ENCODE measurements around the gene S100A3. TPM values are rescaled to one million over a fixed set of nuclear protein-coding genes. Genes with fewer than 3 reads are reported as not detected.

S100A3 gene
- total RNA-seq, 4 donors from 2014 or later: 1.7 to 3.2 (median 2.7) TPM; not detected in 1

DNA sequence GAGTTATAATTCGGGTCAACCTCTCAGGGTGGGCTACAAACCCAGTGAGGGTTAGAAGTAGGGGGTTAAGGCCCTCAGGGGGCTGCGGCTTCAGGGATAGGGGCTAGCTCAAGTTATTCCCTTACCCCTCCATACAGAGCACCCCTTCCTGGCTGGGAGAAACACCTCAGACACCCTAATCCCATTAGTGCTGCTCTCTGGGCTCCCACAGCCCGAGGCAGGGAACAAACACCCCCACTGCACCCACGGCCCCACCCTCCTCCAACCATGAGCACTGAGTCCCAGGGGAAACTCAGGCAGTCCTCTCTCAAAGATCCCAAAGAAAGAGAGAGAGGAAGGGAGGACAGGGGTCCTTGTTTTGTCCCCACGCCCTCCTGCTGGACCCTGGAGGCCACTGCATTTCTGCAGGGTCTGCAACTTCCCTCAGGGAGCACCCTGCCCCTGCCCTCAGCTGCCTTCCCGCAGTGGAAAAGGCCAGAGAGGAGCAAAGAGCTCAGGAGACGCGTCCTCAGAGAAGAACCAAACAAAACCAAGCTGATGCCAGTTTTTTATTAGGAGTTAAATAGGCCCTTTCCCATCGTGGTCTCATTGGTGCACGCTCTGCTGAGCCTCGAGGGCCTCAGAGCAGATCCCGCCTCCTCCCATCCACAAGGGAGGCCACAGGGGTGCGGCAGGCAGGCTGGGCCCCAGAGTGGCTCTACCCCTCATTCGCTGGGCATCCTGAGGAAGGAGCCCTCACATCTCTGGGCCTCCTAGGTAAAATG, 2.1 kb downstream of the S100A3 start:
- no peak for TF ChIP-seq CTCF (IDR thresholded peaks at IDR 0.05)
- ATAC-seq (ENCODE audit: low FRiP score): no peak
- DNase-seq (ENCODE audit: low spot score): no peak

DNA sequence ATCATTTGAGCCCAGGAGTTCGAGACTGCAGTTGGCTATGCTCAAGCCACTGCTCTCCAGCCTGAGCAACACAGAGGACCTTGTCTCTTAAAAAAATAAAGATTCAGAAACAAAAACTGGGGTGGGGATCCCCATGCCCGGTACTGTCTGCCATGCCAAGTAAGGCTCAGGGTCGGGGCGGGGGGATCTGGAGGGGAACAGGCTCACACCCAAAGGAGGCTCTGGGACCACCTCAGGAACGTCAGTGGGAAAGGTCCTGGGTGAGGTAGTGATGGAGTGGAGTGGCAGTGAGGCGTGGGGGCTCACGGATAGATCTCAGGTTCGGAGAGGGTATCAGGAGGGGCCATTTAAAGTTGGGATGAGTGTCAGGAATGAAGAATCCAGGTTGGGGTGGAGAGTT, 2.7 kb downstream of the S100A3 start:
- ATAC-seq (ENCODE audit: low FRiP score) (no peak), DNase-seq (ENCODE audit: low spot score) (no peak)
- TF ChIP-seq CTCF (IDR thresholded peaks at IDR 0.05): no peak

GRCh38 chr1:153545067-153546055, 3.7 kb downstream of the S100A3 start, which contains the start of gene S100A4:
Gene S100A4 (minus strand): TSS chr1:153545806. CDS start chr1:153544794, 1,012 bp downstream.
- no peak for TF ChIP-seq CTCF (IDR thresholded peaks at IDR 0.05)
- peak; percentile 84 for ATAC-seq (ENCODE audit: low FRiP score)
- peak; percentile 84 for DNase-seq (ENCODE audit: low spot score)

DNA sequence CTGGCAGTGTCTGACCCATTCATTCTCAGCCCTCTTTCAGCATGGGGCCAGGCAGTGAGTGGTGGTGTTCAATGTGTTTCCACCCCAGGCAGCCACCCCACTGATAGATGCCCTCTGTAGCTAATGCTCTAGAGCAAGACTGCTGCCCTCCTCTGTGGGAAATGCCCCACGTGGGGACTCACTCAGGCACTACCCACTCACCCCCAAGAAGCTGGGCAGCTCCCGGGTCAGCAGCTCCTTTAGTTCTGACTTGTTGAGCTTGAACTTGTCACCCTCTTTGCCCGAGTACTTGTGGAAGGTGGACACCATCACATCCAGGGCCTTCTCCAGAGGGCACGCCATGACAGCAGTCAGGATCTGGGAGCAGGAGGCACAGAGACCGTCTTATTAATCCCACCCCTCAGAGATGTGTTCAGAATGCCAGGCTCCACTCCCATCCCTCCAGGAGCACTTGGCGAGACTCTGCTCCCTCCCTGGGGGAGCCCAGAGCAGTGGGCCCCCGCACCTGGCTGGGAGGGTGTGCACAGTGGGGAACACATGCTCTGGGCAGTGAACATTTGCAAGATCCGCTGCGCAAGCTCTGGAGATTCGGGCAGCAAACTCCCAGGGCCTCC, 4.5 kb downstream of the S100A3 start:
- DNase-seq (ENCODE audit: low spot score): no peak
- no peak for TF ChIP-seq CTCF (IDR thresholded peaks at IDR 0.05)
- peak; percentile 1 for ATAC-seq (ENCODE audit: low FRiP score)

- no peak for DNase-seq (ENCODE audit: low spot score)
Measured at GRCh38 chr1:153543736-153544135, 5.3 kb downstream of the S100A3 start.

More at GRCh38 chr1:153543736-153544135, 5.3 kb downstream of the S100A3 start:
- no peak for ATAC-seq (ENCODE audit: low FRiP score)
- TF ChIP-seq CTCF (IDR thresholded peaks at IDR 0.05): no peak

All from omental fat pad (tissue), 4 donors.